ENCODE data around the gene ATG2A.

Gene ATG2A

GRCh38 chr11:64885367-64886286, 31.4 kb downstream of the ATG2A start:
- DNase-seq (ENCODE audit: low spot score), result no peak

- no peak for DNase-seq (ENCODE audit: low spot score)
These were observed 33.0 kb downstream of the ATG2A start for GRCh38 chr11:64884019-64884418.

- DNase-seq (ENCODE audit: low spot score), result no peak
These were observed 33.4 kb downstream of the ATG2A start for GRCh38 chr11:64883575-64883974.

GRCh38 chr11:64882243-64882642, 34.8 kb downstream of the ATG2A start:
- no peak for DNase-seq (ENCODE audit: low spot score)

- no peak for DNase-seq (ENCODE audit: low spot score)
These were observed 35.5 kb downstream of the ATG2A start for GRCh38 chr11:64881476-64881875.

GRCh38 chr11:64880240-64881001, 36.6 kb downstream of the ATG2A start:
- DNase-seq (ENCODE audit: low spot score), result no peak

GRCh38 chr11:64879244-64879900, 37.6 kb downstream of the ATG2A start:
- DNase-seq (ENCODE audit: low spot score), result no peak

GRCh38 chr11:64878494-64879243, 38.3 kb downstream of the ATG2A start, which contains the start of gene EHD1:
Gene EHD1, minus strand, starts transcription at chr11:64878621. Its CDS starts 157 bp downstream, at chr11:64878464.
- DNase-seq (ENCODE audit: low spot score), result peak; percentile 95

- no peak for DNase-seq (ENCODE audit: low spot score)
These were observed 38.9 kb downstream of the ATG2A start for GRCh38 chr11:64878223-64878493.

- no peak for DNase-seq (ENCODE audit: low spot score)
These were observed 39.4 kb downstream of the ATG2A start for GRCh38 chr11:64877390-64878222.

GRCh38 chr11:64876835-64877341, 40.1 kb downstream of the ATG2A start:
- no peak for DNase-seq (ENCODE audit: low spot score)

- DNase-seq (ENCODE audit: low spot score), result no peak
These were observed 40.7 kb downstream of the ATG2A start for GRCh38 chr11:64876229-64876750.

- no peak for DNase-seq (ENCODE audit: low spot score)
These were observed 41.4 kb downstream of the ATG2A start for GRCh38 chr11:64875369-64876228.

- no peak for DNase-seq (ENCODE audit: low spot score)
These were observed 42.4 kb downstream of the ATG2A start for GRCh38 chr11:64874308-64875240.

GRCh38 chr11:64872790-64873488, 44.1 kb downstream of the ATG2A start:
- no peak for DNase-seq (ENCODE audit: low spot score)

GRCh38 chr11:64871492-64871891, 45.5 kb downstream of the ATG2A start:
- no peak for DNase-seq (ENCODE audit: low spot score)

- no peak for DNase-seq (ENCODE audit: low spot score)
These were observed 46.0 kb downstream of the ATG2A start for GRCh38 chr11:64870893-64871466.
